ENCODE results near the gene CYB5B.

CYB5B gene, protein sequence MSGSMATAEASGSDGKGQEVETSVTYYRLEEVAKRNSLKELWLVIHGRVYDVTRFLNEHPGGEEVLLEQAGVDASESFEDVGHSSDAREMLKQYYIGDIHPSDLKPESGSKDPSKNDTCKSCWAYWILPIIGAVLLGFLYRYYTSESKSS

DNA sequence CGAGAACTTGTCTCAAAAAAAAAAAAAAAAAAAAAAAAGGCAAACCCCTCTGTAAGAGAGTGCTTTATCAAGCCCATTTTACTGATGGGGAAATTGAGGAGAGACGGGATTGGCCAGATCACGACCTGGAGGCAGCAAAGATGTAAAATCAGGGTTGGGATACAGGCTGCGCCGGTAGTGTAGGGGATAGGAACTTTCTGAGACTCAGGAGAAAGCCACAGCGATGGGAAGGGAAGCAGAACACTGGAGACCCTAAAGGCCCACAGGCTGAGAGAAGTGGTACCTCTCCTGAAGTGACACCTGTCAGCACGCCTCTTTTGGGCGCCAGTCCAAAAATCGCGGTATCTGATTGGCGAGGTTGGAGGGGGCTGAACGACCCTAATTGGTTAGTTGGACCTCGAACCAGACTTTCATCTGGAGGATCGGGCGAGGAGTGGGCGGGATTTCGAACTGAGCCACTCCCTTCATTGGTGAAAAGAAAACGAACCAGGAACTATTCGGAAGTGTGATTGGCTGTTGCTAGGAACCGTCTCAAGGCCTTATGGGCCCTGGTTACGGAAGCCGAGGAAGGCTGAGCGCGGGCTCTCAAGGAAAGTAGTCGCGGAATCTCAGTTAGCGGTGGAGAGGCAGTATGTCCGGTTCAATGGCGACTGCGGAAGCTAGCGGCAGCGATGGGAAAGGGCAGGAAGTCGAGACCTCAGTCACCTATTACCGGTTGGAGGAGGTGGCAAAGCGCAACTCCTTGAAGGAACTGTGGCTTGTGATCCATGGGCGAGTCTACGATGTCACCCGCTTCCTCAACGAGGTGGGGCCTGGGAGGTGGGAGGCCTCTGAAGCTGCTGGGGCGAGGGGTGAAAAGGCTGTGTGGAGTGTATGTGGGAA lies at the start of gene CYB5B:
TSS of gene CYB5B (plus strand) at position 567 of the 882 bp plus-strand sequence. CDS start at position 632, 65 bp downstream.
- DNase-seq = peak; percentile 96

DNA sequence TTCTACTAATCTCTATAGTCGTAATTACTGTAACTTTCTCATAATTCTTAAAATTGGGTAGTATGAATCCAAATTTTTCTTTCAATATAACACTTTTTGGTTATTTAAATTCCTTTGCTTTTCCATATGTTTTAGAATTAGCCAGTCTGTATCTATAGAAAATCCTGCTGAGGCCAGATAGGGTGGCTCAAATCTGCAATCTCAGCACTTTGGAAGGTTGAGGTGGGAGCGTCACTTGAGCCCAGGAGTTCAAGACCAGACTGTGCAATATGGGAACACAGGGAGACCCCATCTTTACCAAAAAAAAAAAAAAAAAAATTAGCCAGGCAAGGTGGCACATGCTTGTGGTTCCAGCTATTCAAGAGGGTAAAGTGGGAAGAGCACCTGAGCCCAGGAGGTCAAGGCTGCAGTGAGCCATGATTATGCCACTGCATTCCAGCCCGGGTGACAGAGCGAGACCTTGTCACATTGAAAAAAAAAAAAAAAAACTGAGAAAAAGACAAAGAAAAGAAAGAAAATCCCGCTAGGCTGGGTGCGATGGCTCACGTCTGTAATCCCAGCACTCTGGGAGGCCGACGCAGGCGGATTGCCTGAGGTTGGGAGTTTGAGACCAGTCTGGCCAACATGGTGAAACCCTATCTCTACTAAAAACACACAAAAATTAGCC lies 47.9 kb upstream of the CYB5B start:
- no peak for DNase-seq

DNA sequence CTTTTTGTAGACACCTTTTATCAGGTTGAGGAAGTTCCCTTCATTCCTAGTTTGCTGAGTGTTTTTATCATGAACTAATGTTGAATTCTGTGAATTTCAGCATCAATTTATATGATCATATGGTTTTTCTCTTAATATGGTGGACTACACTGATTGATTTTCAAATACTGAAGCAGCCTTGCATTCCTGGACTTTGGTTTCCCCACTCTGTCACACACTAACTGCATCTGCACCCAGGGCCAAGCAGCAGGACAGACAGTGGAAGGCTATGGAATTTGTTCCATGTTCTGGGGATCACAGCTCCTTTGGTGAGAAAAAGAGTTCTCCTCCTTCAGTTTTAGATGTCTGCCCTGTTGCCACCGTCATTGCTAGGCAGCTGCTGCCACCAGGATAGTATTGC lies 46.4 kb upstream of the CYB5B start:
- no peak for DNase-seq

DNA sequence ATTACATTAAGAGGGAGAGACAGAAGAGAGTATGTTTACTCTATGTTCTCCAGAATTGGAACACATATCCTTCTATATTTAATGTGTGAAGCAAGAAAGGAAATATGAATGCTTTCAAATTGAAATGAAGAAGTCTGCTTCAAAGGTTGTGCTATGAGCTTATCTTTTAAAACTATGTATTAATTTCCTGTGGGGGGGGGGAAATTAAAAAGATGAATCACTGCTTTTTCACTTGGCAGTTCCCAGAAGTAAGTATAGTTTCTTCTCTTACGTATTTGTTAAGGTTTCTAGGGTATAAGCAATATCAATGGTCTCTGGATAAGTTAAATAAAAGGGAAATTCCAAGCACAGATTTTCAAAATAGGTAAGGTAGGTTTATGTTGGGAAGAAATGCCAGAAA lies 45.7 kb upstream of the CYB5B start:
- no peak for DNase-seq

DNA sequence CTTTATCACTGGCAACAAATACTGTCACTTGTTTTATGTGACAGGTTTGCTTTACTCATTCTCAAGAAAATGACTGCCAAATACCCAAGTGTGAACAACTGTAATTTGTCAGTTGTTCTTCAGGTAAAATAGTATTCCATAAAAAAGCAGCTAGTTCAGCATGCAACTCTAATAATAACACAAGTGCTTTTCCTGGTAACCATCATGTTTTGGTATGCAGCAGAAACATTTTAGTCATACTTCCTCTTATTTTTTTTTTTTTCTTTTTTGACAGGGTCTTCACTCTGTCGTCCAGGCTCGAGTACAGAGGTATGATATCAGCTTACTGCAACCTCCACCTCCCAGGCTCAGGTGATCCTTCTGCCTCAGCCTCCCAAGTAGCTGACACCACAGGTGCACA lies 43.2 kb upstream of the CYB5B start:
- DNase-seq = no peak

DNA sequence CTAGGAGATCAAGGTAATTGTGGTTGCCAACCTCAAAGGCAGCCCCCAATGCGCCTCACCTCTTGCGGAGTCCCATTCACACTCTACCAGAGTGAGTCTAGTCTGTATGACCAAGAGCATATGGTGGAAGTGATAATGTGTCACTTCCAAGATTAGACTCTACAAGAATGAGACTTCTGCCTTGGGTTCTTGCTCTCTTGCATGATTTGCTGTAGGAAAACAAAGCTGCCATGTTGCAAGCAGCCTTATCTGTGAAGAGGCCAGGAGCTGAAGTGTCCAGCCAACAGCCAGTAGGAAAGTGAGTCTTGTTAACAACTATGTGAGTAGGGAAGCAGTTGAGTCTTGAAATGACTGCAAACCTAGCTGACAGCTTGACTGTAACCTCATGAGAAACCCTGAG lies 42.0 kb upstream of the CYB5B start:
- no peak for DNase-seq

DNA sequence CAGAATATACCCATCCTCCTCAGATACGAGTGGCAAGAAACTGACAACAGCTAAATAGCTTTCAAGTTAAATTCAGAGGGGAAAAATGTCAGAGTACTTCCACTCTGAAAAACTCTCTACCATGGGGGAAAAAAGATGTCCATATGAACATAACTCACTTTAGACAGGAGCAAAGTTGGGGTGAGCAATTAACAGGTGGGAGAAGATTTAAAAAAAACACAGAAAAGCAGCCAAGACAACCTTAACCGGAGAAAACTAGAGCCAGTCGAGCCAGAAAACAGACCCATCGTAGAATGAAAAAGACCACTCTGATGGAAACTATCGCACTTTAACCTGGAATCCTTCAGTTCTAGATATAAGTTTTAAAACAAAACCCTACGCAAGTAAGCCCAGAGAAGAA lies 39.4 kb upstream of the CYB5B start:
- DNase-seq = no peak

DNA sequence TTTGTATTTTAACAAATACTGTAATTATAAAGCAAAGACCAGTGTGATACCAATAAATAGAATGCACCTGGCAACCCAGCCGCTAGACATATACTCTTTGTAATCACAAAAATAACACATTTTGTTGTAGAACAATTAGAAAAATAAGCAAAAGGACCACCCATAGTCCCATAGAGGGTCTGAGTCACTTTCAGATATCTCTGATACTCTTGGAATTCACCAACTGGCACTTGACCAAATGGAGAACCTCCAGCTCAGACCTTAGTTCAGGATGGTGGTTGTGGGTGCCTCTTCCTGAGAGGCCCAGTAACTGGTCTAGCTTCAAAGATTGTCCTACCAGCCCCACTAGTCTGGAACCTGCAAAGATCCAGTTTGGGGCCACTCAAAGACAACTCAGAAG lies 37.8 kb upstream of the CYB5B start:
- no peak for DNase-seq

DNA sequence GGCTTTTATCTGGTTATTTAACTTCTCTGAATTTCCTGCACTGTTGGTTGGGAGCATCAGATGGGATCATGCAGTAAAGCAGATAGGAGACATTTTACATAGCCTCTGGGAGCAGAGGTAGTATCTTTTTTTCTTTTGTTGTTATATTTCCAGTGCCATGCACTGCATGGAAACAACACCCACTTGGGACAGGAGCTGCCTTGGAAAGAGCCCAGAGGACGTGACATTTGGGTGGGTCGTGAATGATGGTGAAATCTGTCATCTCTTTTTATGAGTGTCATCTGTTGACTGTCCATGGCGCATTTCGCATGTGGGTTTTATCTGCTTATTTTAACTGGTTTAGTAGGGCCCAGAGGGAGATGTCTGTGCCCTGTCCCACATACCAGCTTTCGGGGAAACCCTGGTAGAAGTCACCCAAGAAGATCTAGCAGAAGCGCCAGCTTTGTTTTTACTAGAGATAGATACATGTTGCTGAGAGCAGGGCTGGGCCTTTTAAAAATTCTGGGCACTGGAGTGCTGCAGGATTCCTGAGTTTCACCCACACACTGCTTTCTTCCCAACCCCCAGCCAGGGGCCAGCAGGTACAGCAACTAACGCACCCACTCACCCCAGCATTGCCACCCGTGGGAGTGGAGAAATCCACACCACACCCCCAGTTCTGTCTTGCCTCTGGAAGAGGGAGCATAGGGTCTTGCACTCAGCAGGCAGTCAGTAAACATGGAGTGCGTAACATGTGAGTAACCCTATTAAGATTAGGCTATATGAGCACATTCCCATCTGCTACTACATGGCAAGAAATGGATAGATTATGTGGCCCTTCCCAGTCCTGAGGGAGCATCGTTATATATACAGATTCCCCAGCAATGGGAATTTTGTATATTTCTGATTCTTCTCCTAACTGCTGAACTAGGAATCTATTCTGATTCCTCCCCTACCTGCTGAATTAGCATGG lies 30.2 kb upstream of the CYB5B start:
- DNase-seq = no peak

DNA sequence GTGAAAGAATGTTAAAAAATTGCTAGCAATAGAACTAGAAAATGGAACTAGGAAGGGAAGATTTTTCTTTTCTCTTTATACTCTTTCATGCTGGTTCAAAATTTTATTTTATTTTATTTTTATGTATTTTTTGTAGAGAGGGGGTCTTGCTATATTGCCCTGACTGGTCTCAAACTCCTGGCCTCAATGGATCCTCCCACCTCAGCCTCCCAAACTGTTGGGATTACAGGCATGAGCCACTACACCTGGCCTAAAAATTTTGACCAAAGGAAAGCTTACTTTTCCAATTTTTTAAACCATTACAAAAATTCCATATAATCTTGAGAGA lies 28.6 kb upstream of the CYB5B start:
- no peak for DNase-seq

DNA sequence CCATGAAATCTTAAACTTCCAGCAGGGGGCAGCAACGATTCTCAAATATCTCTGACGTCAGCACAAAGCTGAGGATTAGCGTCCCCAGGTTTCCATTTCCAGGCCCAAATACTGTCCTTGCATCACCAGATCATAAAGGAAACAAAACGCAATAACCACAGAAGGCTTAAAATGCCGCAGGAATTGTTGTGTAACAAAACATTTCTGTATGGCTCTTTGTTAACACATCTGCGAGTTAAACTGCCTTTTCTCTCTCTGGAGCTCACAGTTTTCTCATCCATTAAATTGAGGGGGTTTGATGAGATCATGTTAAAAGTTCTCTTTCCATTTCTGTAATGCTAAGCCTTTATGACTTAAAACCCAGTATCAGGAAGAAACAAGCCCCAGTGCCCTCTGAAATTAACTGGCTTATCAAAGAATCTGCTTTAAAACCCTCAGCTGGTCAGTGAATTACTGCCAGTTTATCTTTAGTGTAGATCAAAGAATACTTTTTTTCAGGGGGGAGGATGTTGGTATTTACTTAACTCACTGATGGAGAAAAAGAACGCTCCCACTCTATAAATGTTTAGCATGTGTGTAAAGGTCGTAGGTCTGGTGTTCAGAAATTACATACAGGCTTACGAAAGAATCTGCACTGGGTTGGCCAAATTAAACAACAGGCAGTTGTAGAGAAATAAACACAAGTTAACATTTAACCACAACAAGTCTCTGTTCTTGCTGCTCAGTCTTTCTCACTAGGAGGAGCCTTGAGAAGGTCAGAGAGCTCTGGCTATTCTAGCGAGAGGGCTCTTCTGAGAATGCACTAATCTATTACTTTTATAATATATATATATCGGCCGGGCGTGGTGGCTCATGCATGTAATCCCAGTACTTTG lies 28.0 kb upstream of the CYB5B start:
- peak; percentile 50 for DNase-seq

DNA sequence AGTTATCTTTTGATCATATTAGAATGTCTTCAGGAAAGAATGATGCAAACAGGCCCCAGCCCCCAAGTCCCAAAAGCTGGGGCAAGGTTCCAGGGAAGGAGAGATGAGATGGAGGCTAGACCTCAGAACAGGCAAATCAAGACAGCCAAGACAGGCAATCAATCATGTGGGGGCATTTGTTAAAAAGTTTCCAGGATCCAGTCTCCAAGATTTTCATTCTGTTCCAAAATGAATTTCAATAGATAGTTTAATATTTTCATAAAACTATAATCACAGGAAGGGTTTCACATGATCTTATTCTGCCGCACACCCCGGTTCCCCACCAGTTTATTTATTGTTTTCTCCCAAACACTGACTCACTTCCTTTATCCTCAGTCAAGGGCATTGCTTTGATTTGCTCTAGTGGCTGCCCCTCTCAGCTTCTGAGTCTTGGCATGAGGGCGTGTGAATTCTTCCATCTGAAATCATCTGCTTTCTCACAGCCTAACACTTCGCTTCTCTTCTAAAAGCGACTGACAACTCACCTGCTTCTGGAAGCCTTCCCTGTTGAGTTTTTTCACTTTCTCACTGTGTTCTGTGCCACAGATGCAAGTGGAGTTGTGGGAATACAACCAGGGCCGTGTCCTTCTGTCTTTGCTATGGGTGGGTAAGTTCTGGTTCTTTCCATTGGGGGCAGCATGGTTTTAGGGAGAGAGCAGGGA lies 26.4 kb upstream of the CYB5B start:
- DNase-seq = no peak

DNA sequence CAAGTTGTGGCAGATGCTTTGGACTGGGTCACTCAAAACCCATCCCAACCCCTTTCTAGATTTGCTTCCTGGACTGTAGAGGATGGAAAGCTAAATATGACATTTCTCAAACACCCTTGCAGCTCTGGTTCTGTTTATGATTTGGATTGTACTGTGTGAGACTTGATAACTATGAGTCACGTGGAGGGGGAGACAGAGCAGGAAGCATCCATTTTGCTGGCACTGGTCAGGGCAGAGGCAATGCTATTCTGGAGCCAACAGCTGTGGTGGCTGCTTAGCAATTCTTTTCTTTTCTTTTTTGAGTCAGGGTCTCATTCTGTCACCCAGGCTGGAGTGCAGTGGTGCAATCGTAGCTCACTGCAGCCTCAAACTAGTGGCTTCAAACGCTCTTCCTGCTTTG lies 25.1 kb upstream of the CYB5B start:
- DNase-seq = no peak

DNA sequence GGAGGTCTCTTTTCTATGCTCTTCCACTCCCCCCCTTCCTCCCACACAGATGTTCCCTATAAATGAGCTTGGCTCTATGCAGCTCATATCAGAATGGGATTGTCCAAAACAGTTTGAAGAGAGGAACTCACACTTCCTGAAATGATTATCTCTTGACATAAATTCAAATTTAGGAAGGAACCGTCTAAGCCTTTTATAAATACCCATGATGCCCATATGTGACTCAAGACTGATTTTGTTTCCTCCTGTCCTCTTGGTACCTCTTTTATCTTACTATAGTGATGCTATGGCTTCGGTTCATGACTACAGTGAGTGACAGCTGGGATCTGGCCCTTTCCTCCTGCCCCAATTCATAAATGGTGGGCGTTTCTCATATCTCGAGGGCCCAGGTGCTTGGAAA lies 22.0 kb upstream of the CYB5B start:
- DNase-seq = no peak

DNA sequence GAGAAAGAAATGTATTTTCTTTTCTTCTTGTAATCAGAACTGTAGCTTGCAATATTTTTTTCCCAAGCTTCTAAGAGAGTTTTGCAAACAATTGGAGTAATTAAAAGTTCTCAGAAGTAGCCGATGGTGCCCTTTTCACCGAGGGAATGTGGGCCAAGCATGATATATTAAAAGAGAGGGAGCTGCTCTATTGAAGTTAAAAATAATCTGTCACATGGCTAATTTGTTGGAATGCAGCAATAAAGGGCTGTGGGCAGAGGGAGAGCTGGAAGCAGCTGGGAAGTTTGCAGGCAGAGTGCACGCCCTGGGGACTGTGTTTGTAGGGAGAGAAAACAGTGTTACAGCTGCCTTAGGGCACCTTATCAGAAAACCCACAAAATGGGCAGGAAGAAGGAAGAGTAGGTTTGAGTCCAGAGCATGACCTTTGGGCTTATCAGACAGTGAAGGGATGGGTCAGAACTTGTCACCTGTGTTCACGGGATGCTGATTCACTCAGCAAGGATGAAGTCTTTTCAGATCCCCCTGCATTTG lies 20.1 kb upstream of the CYB5B start:
- no peak for DNase-seq

DNA sequence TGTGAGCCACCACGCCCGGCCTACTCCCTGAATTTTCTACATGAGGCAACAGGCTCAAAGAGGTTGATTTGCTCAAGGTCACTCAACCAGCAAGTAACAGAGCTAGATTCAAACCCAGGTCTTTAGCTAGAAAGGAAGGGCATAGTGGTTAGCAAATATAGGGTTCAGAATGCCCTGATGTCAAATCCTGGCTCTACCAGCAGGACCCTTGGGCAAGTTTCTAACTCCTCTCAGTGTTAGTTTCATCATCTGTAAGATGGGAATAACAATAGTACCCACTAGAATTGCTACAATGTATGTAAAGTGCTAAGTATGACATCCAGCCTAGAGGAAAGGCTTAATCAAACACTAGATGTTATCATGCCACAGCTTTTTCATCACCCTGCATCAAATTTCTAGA lies 19.1 kb upstream of the CYB5B start:
- no peak for DNase-seq

DNA sequence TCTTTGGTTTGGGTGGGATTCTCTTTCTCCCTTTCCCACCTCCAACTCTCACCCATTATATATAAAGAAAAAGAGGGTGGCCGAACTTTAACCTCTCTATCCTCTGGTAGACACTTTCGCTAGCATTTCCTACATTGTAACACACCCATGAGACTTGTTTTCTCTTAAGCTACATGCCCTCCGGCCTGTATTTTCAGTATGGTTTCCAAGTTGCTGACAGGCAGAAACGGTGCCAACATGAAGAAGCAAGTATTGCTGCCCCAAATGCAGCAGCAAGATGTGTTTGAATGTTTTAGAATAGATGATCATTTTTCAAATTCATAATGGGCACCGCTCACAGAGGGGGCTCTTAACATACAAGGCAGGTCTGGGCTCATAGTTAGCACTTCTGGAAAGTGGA lies 18.7 kb upstream of the CYB5B start:
- no peak for DNase-seq

DNA sequence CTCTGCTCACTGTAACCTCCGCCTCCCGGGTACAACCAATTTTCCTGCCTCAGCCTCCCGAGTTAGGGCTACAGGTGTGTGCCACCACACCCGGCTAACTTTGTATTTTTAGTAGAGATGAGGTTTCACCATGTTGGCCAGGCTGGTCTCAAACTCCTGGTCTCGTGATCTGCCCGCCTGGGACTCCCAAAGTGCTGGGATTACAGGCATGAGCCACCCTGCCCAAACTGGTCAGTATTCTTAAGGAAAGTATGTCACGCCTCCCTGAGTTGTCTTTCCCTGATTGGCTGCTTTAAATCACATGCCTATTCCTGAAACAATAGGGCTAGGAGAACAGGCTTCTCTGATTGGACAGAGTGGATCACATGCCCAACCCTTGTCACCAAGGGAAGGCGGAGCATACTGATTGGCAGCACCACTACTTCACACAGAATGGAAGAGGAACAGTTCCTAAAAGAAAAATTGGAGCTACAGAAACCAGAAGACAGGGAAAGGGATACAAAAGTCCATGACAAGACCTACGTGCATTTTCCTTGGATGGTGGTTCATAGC lies 17.6 kb upstream of the CYB5B start:
- no peak for DNase-seq

DNA sequence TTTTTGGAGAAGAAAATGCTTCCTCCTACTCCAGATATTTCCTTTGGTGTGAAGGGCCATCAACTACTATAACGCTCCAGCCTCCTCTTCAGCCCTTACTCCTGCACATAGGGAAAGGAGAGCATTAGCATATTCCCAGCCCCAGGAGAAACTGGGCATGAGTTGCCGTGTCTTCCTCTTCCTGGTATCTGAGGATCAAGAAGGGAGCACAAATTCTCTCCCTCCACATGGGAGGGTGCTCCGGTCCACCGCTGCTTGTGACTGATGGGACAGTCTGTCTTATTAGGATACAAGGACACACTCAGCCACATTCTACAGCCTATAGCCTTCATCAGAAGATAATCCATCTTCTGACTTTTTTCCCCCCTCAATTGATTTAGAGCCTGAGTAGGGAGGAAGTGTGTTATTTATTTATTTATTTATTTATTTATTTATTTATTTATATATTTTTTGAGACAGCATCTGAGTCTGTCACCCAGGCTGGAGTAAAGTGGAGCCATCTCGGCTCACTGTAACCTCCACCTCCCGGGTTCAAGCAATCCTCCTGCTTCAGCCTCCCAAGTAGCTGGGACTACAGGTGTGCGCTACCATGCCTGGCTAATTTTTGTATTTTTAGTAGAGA lies 16.6 kb upstream of the CYB5B start:
- DNase-seq = no peak

DNA sequence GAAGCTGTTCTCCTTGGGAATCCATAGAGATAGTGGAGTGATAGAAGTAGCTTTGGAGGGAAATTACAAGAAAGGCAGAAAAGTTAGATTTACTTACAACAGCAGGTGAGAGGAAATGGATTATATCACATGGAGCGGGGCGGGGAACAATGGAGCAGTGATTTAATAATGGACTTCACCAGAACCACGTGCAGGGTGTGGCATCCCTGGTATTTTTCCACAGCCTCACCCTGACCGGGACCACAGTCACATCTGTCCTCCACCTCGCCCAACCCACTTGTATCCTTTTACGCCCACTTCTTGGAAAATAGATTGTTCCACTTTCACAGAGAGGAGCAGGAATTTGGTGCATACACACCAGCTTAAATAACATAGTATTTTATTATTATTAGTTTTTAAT lies 15.9 kb upstream of the CYB5B start:
- DNase-seq = no peak
